K562 (cell line): ENCODE data around the gene NEURL1. TPM values are rescaled to one million over a fixed set of nuclear protein-coding genes. Genes with fewer than 3 reads are reported as not detected.

ENCODE experiments used
- ATF7 ChIP-seq: fragments of 450-650 bp; IDR thresholded peaks from 2 replicates; pipeline ENCODE4 v1.7.1; 2014; ENCODE audit warnings: mild to moderate bottlenecking, moderate library complexity
- CBFA2T3 ChIP-seq: fragments of 450-650 bp; IDR thresholded peaks from 2 replicates; pipeline ENCODE4 v1.6.1; 2017
- CTBP1 ChIP-seq: fragments of 450-650 bp; IDR thresholded peaks from 2 replicates; pipeline ENCODE4 v1.6.1; 2016; ENCODE audit warnings: borderline replicate concordance
- EP300 ChIP-seq: IDR thresholded peaks from 2 replicates; pipeline ENCODE4 v1.6.1; 2012; ENCODE audit warnings: low read length, improper control_type of control experiment
- ESRRA ChIP-seq: fragments of 450-650 bp; IDR thresholded peaks from 2 replicates; pipeline ENCODE4 v1.6.1; 2014; ENCODE audit warnings: low read depth, mild to moderate bottlenecking, moderate library complexity, borderline replicate concordance
- ETV1 ChIP-seq: fragments of 450-650 bp; conservative IDR thresholded peaks from 2 replicates; pipeline ENCODE4 v1.6.1; 2016; ENCODE audit warnings: missing genetic modification characterization, control low read depth, low read depth, missing compliant biosample characterization
- GABPA ChIP-seq: fragments of 200-800 bp; sonication (Bioruptor generic); conservative IDR thresholded peaks from 2 replicates; pipeline ENCODE4 v1.6.1; 2016; ENCODE audit warnings: low read depth, missing genetic modification characterization, missing compliant biosample characterization
- GABPB1 ChIP-seq: sonication (generic); formaldehyde crosslinking; IDR thresholded peaks from 2 replicates; pipeline ENCODE4 v1.8.0; 2022; ENCODE audit warnings: mild to moderate bottlenecking, missing genetic modification reagents
- JUN ChIP-seq, 2 experiments: sonication (generic) in 1 of 2; formaldehyde crosslinking in 1 of 2; IDR thresholded peaks; 2 replicates each; pipeline versions ENCODE4 v1.6.1 to v1.8.0; 2012 to 2022; ENCODE audit warnings: borderline replicate concordance in 2 of 2, mild to moderate bottlenecking in 2 of 2, improper control_type of control experiment in 1 of 2, low read depth in 1 of 2, low read length in 1 of 2, missing genetic modification reagents in 1 of 2
- JUND ChIP-seq, 2 experiments: IDR thresholded peaks; 2 replicates in 1 of 2; 3 replicates in 1 of 2; pipeline ENCODE4 v1.6.1; 2011; ENCODE audit warnings: borderline replicate concordance in 2 of 2, low read depth in 2 of 2, low read length in 2 of 2, improper control_type of control experiment in 1 of 2, missing biosample characterization in 1 of 2, missing genetic modification characterization in 1 of 2, missing genetic modification reagents in 1 of 2
- LEF1 ChIP-seq: fragments of 450-650 bp; IDR thresholded peaks from 2 replicates; pipeline ENCODE4 v1.6.1; 2016; ENCODE audit warnings: mild to moderate bottlenecking
- NELFE ChIP-seq: IDR thresholded peaks from 2 replicates; pipeline ENCODE4 v1.6.1; 2011; ENCODE audit warnings: mild to moderate bottlenecking; ENCODE audit not compliant: insufficient read depth, insufficient read length
- NFIC ChIP-seq: fragments of 450-650 bp; IDR thresholded peaks from 2 replicates; pipeline ENCODE4 v1.6.1; 2017; ENCODE audit warnings: mild to moderate bottlenecking, inconsistent platforms
- PRDM10 ChIP-seq: fragments of 450-650 bp; IDR thresholded peaks from 2 replicates; pipeline ENCODE4 v1.6.1; 2018; ENCODE audit not compliant: partially characterized antibody
- RBFOX2 ChIP-seq: fragments of 200-400 bp; formaldehyde crosslinking; IDR thresholded peaks from 2 replicates; pipeline ENCODE4 v1.6.1; 2017; ENCODE audit warnings: low read depth, mild to moderate bottlenecking, low read length, moderate library complexity
- RBM22 ChIP-seq: fragments of 200-400 bp; formaldehyde crosslinking; IDR thresholded peaks from 2 replicates; pipeline ENCODE4 v1.6.1; 2018; ENCODE audit warnings: low read length, low read depth; ENCODE audit not compliant: poor library complexity, severe bottlenecking
- RCOR1 ChIP-seq, 2 experiments: IDR thresholded peaks; 2 replicates each; pipeline ENCODE4 v1.6.1; 2012; ENCODE audit warnings: low read depth in 2 of 2, low read length in 2 of 2, borderline replicate concordance in 1 of 2, improper control_type of control experiment in 1 of 2
- SIX5 ChIP-seq, 2 experiments: IDR thresholded peaks; 2 replicates each; pipeline ENCODE4 v1.6.1; 2011; ENCODE audit warnings: low read length in 2 of 2, borderline replicate concordance in 1 of 2, low read depth in 1 of 2, mild to moderate bottlenecking in 1 of 2, moderate library complexity in 1 of 2; ENCODE audit not compliant: insufficient read depth in 1 of 2
- SMARCE1 ChIP-seq: fragments of 450-650 bp; IDR thresholded peaks from 2 replicates; pipeline ENCODE4 v1.7.1; 2016; ENCODE audit warnings: mild to moderate bottlenecking
- TFAP4 ChIP-seq: sonication (generic); formaldehyde crosslinking; IDR thresholded peaks from 2 replicates; pipeline ENCODE4 v1.8.0; 2022; ENCODE audit warnings: missing genetic modification reagents, mild to moderate bottlenecking, moderate library complexity, borderline replicate concordance
- ZNF644 ChIP-seq: fragments of 200-800 bp; sonication (Bioruptor generic); IDR thresholded peaks from 2 replicates; pipeline ENCODE4 v1.6.1; 2016; ENCODE audit warnings: low read depth, missing genetic modification characterization, missing compliant biosample characterization
- ZNF764 ChIP-seq: fragments of 250-450 bp; sonication (Bioruptor Pico); IDR thresholded peaks from 2 replicates; pipeline ENCODE4 v1.4.0; 2020; ENCODE audit warnings: low read depth, mild to moderate bottlenecking, moderate library complexity
- polyA plus RNA-seq, 8 experiments: library from polyadenylated mRNA; depleted of rRNA in 4 of 8; stranded (reverse) in 5 of 8; unstranded in 3 of 8; fragments of >200 nt; fragmentation: Nextera tagmentation in 2 of 8; fragmentation: Illumina TruSeq in 1 of 8; extraction: Ambion mirVana in 2 of 8; extraction: Trizol in 1 of 8; gene quantifications; 2 replicates each; pipeline versions ENCODE4 v1.2.1 to v1.2.3, GENCODE V29; 2011 to 2014; ENCODE audit warnings: inconsistent platforms in 1 of 8, missing spikeins in 1 of 8
- total RNA-seq, 7 experiments: library from RNA; depleted of rRNA in 6 of 7; stranded (reverse); fragments of >200 nt in 6 of 7; fragmentation: Illumina TruSeq in 2 of 7; extraction: Trizol in 2 of 7; gene quantifications; 2 replicates each; pipeline versions ENCODE4 v1.2.1 to v1.2.3, GENCODE V29; 2011 to 2021; ENCODE audit warnings: low replicate concordance in 1 of 7

Gene NEURL1
- total and polyA plus RNA-seq, 9 of the 15 experiments (the other 6 are each of a cell fraction or from before 2014, with no cell fraction given) = 0.01 to 0.45 (median 0.16) TPM; not detected in 5

- TF ChIP-seq RBM22 = no peak
- peak; percentile 51; the same call in 1 of the 2 replicates for TF ChIP-seq ESRRA
- TF ChIP-seq ATF7 = peak; percentile 60
- TF ChIP-seq GABPB1 (CRISPR knock-in tag) = peak; percentile 27; the same call in 1 of the 2 replicates
- TF ChIP-seq ETV1 = 0 out of 2 replicates have a peak, but pooled peaks have one; percentile 31
- no peak for TF ChIP-seq ZNF764 (CRISPR knock-in tag)
- no peak for TF ChIP-seq SMARCE1
- TF ChIP-seq LEF1 = peak; percentile 30; the same call in 1 of the 2 replicates
- no peak for TF ChIP-seq SIX5 (IDR thresholded peaks at IDR 0.05; ENCODE audit: borderline replicate concordance in 1 of 2, insufficient read depth in 1 of 2, low read depth in 1 of 2, low read length in 2 of 2)
- TF ChIP-seq NELFE = no peak
- TF ChIP-seq TFAP4 (CRISPR knock-in tag) = 0 out of 2 replicates have a peak, but pooled peaks have one; percentile 18
- TF ChIP-seq CTBP1 = peak; percentile 60; the same call in 1 of the 2 replicates
- TF ChIP-seq ZNF644 (tag) = 0 out of 2 replicates have a peak, but pooled peaks have one; percentile 10
- 0 out of 2 replicates have a peak, but pooled peaks have one; percentile 25 for TF ChIP-seq RBFOX2
- TF ChIP-seq NFIC = peak; percentile 51
- TF ChIP-seq CBFA2T3 = peak; percentile 13
- TF ChIP-seq PRDM10 = peak; percentile 94
- peak; percentile 96 for TF ChIP-seq JUND (IDR thresholded peaks at IDR 0.05; ENCODE audit: borderline replicate concordance, low read depth, low read length)
- peak; percentile 76; the same call in 1 of the 3 replicates for TF ChIP-seq JUND (tag; IDR thresholded peaks at IDR 0.05; ENCODE audit: borderline replicate concordance, low read depth, low read length)
- peak; percentile 78 for TF ChIP-seq JUN (IDR thresholded peaks at IDR 0.05; ENCODE audit: borderline replicate concordance, low read depth, low read length)
- no peak for TF ChIP-seq JUN (CRISPR knock-in tag; IDR thresholded peaks at IDR 0.05; ENCODE audit: borderline replicate concordance)
- TF ChIP-seq RCOR1 (IDR thresholded peaks at IDR 0.05; ENCODE audit: borderline replicate concordance in 1 of 2, low read depth in 2 of 2, low read length in 2 of 2) = peak in 1 of 2 experiments; percentile 63; a peak in 2 of 4 replicates
- TF ChIP-seq EP300 = 0 out of 2 replicates have a peak, but pooled peaks have one; percentile 9
- TF ChIP-seq GABPA (tag) = peak; percentile 74
These were observed 22.5 kb upstream of the NEURL1 start (continued) for GRCh38 chr10:103470761-103471653.
